Parathyroid adenoma (tissue), 2 donors: ENCODE data around the gene SDK2.

Experiments
- H2AFZ ChIP-seq: fragments of 300-600 bp; sonication (generic); one replicate; pipeline ENCODE4 v1.7.0; 2017; ENCODE audit warnings: antibody characterized with exemption, mild to moderate bottlenecking
- H3K27ac ChIP-seq: fragments of 300-600 bp; sonication (generic); one replicate; pipeline ENCODE4 v1.7.0; 2017
- H3K27me3 ChIP-seq: fragments of 300-600 bp; sonication (generic); one replicate; pipeline ENCODE4 v1.7.0; 2017; ENCODE audit warnings: low read length; ENCODE audit not compliant: control insufficient read depth, insufficient read depth
- H3K36me3 ChIP-seq: fragments of 300-600 bp; sonication (generic); one replicate; pipeline ENCODE4 v1.7.0; 2017; ENCODE audit warnings: low read length; ENCODE audit not compliant: control insufficient read depth, insufficient read depth
- H3K4me1 ChIP-seq: fragments of 300-600 bp; sonication (generic); one replicate; pipeline ENCODE4 v1.7.0; 2017; ENCODE audit warnings: control low read depth
- H3K4me2 ChIP-seq: fragments of 300-600 bp; sonication (generic); one replicate; pipeline ENCODE4 v1.7.0; 2017; ENCODE audit warnings: low read length
- H3K4me3 ChIP-seq: fragments of 300-600 bp; sonication (generic); one replicate; pipeline ENCODE4 v1.7.0; 2017; ENCODE audit warnings: low read depth, low read length
- H3K79me2 ChIP-seq: fragments of 300-600 bp; sonication (generic); one replicate; pipeline ENCODE4 v1.7.0; 2017; ENCODE audit warnings: control low read depth
- H3K9ac ChIP-seq: fragments of 300-600 bp; sonication (generic); one replicate; pipeline ENCODE4 v1.7.0; 2017; ENCODE audit warnings: mild to moderate bottlenecking
- H3K9me3 ChIP-seq: fragments of 300-600 bp; sonication (generic); one replicate; pipeline ENCODE4 v1.7.0; 2017; ENCODE audit warnings: low read length; ENCODE audit not compliant: control insufficient read depth
- CTCF ChIP-seq: fragments of 300-600 bp; sonication (generic); IDR thresholded peaks from one replicate; pipeline ENCODE4 v1.7.0; 2017; ENCODE audit warnings: antibody characterized with exemption, mild to moderate bottlenecking
- donor health status: primary hyperparathyroidism.

Gene SDK2

GRCh38 chr17:73554498-73554897 lies 89.7 kb downstream of the SDK2 start:
- H3K9me3 ChIP-seq = no peaks in the 10 kb centered on the region
- TF ChIP-seq CTCF = no peak

GRCh38 chr17:73553311-73553710 lies 90.9 kb downstream of the SDK2 start:
- TF ChIP-seq CTCF = no peak
- no peaks in the 10 kb centered on the region for H3K79me2 ChIP-seq
- no peak overlapping the region for H3K27ac ChIP-seq
- H2AFZ ChIP-seq = no peak overlapping the region
- no peaks in the 10 kb centered on the region for H3K27me3 ChIP-seq
- H3K4me3 ChIP-seq = no peak overlapping the region
- no peak overlapping the region for H3K4me2 ChIP-seq
- H3K9ac ChIP-seq = no peak overlapping the region
- H3K36me3 ChIP-seq = no peaks in the 10 kb centered on the region
- H3K4me1 ChIP-seq = no peaks in the 10 kb centered on the region
- H3K9me3 ChIP-seq = no peaks in the 10 kb centered on the region

More at GRCh38 chr17:73554498-73554897, 89.7 kb downstream of the SDK2 start:
- no peak overlapping the region for H3K27ac ChIP-seq
- no peak overlapping the region for H3K4me3 ChIP-seq
- no peak overlapping the region for H3K9ac ChIP-seq
- no peaks in the 10 kb centered on the region for H3K79me2 ChIP-seq
- no peak overlapping the region for H3K4me2 ChIP-seq
- no peak overlapping the region for H2AFZ ChIP-seq
- no peaks in the 10 kb centered on the region for H3K36me3 ChIP-seq
- H3K4me1 ChIP-seq = no peaks in the 10 kb centered on the region
- H3K27me3 ChIP-seq = no peaks in the 10 kb centered on the region

DNA sequence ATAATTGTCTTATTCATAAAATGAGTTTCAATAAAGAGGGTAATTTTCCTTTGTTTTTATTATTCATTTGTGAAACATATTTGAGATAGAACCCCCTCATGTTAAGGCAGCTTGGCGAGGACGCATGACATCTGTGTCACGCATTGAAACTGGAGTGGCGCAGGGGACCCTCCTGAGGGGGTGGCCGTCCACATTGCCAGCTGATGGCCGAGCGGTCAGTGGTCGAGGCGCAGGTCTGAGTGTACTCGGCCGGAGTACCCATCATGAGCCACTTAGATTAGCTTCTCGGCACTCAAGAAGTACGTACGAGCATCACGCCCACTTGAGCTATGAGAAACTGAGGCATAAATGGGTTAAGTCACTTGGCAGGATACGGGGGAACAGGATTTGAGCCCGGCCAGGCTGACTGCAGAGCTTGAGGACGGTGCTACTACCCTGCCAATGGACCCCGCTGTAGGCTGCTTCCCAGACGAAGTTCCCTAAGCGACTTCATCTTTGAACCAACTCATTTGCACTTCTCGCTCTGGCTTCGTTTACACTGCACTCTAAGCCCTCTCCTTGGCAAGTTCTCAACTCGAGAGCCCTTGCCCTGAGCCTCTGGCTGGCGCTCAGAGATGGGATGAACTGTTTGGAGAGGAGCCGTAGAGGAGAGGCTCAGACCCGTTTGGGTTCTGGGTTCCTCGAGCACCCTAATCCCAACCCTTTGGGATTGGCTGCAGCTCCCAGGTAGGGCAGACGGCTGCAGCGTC lies 91.8 kb downstream of the SDK2 start:
- Histone ChIP-seq H3K4me2 (no peak overlapping the region), H3K9ac (no peak overlapping the region), H3K27me3 (no peaks in the 10 kb centered on the region), H3K9me3 (no peaks in the 10 kb centered on the region), H3K79me2 (no peaks in the 10 kb centered on the region), H3K36me3 (no peaks in the 10 kb centered on the region), H2AFZ (no peak overlapping the region), H3K4me1 (no peaks in the 10 kb centered on the region), H3K4me3 (no peak overlapping the region), H3K27ac (no peak overlapping the region)
- no peak for TF ChIP-seq CTCF

DNA sequence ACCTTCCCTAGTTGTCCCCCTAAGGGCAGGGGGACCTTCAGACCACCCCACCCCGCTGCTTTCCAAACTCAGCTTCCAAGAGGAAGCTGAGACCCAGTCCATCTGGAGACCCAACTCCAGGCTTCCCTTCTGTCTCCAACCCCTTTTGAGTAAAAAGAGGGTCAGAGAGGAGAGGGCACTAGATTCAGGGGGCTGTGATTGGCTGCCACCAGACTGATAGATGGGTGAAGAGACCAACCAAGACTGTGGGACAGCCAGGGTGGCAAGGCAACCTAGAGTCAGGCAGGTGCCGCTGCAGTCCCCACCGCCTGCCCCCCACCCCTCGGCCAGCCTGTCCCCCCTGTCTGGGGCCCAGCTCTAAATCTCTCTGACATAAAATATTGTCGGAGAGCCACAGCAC lies 92.5 kb downstream of the SDK2 start:
- Histone ChIP-seq H3K27ac (no peak overlapping the region), H3K9me3 (no peaks in the 10 kb centered on the region), H3K4me3 (no peak overlapping the region), H3K36me3 (no peaks in the 10 kb centered on the region), H3K79me2 (no peaks in the 10 kb centered on the region), H3K4me2 (no peak overlapping the region), H3K4me1 (no peaks in the 10 kb centered on the region), H3K9ac (no peak overlapping the region), H3K27me3 (no peaks in the 10 kb centered on the region), H2AFZ (no peak overlapping the region)
- TF ChIP-seq CTCF = no peak

- H3K27ac ChIP-seq = no peak overlapping the region
- H3K4me2 ChIP-seq = no peak overlapping the region
- no peak overlapping the region for H3K9ac ChIP-seq
- H2AFZ ChIP-seq = no peak overlapping the region
- H3K27me3 ChIP-seq = no peaks in the 10 kb centered on the region
- TF ChIP-seq CTCF = no peak
- H3K4me1 ChIP-seq = no peaks in the 10 kb centered on the region
- H3K79me2 ChIP-seq = no peaks in the 10 kb centered on the region
- no peak overlapping the region for H3K4me3 ChIP-seq
- no peaks in the 10 kb centered on the region for H3K36me3 ChIP-seq
- no peaks in the 10 kb centered on the region for H3K9me3 ChIP-seq
Measured at GRCh38 chr17:73551144-73551543, 93.1 kb downstream of the SDK2 start.
